ENCODE results near the gene NKG7. TPM values are rescaled to one million over a fixed set of nuclear protein-coding genes. Genes with fewer than 3 reads are reported as not detected.

The NKG7 gene
- total RNA-seq, 1 experiment from 2014 or later, result not detected

DNA sequence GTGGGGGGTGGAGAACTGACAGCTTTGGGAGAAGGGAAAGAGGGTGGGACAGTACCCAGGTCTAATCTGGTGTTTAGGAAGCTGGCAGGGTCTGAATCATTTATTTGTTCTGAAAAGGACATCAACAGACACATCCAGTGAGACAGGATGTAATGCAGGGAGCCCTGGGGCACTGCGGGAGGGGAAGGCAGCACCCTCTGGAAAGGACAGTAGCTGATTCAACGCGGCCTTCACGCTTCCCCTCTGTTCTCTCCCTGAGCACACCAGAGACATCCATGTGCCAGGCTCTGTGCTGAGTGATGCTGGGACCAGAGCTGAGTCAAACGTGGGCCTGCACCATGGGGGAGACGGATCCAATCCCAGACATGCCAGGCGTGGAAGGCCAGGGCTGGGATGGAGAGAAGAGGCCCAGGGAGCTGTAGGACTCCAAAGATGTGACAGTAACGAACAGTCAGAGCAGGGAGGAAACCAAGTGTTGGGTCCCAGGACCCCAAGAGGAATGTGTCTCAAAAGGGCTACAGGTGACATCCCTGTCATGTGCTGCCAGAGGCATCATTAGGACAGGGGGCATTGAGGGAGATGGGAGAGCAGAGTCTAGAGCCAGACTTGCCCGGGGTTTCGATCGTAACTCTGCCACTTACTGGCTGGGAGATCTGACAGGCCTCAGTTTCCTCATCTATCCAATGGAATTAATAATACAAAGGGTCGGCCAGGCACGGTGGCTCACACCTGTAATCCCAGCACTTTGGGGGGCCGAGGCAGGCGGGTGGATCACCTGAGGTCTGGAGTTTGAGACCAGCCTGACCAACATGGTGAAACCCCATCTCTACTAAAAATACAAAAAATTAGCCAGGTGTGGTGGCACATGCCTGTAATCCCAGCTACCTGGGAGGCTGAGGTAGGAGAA is 8.0 kb downstream of the NKG7 start:
- BruUV-seq (replicated peaks), result no TSS peak
- Histone ChIP-seq H3F3A (ENCODE audit: low read length, unreplicated experiment) (peaks cover 4% of the 10 kb centered on the region), H3K9me2 (replicated peaks; ENCODE audit: low read length) (no peaks in the 10 kb centered on the region), H3K9me3 (ENCODE audit: low read length) (no peaks in the 10 kb centered on the region), H3K27me3 (ENCODE audit: low read length) (no peaks in the 10 kb centered on the region), H4K20me1 (ENCODE audit: low read length) (no peaks in the 10 kb centered on the region), H3K27ac (ENCODE audit: low read length) (peak overlapping the region; percentile 96), H3K36me3 (ENCODE audit: low read depth, low read length) (no peaks in the 10 kb centered on the region), H3K4me1 (ENCODE audit: insufficient read depth, low read length) (peaks cover 57% of the 10 kb centered on the region), H3K4me3 (ENCODE audit: low read length) (peak overlapping the region; percentile 45; the same call in 1 of the 2 replicates), H3K9ac (ENCODE audit: low read length) (peak overlapping the region; percentile 96), H3K79me2 (ENCODE audit: low read length) (peaks cover 52% of the 10 kb centered on the region), H2AFZ (ENCODE audit: low read length) (no peak overlapping the region), H3K4me2 (ENCODE audit: low read length) (peak overlapping the region; percentile 89)
- POLR2A ChIA-PET (ENCODE audit: unreplicated experiment), result interaction anchor here (2.5 kb wide), 1 partner anchor 25 kb away, joined by 20 read pairs; no protein-coding TSS in a partner anchor
- DNase-seq, result peak; percentile 94
- CTCF ChIA-PET, result interaction anchor here (0.5 to 0.8 kb wide), 2 partner anchors 25 to 56 kb away, joined by 3 to 9 read pairs; no protein-coding TSS in a partner anchor
- ATAC-seq, result peak; percentile 29
- intact Hi-C loops (cut with micrococcal nuclease), result no loop called here
- TF ChIP-seq EZH2 (IDR thresholded peaks at IDR 0.05; ENCODE audit: low read length, unreplicated experiment) (no peak), EZH2phosphoT487 (IDR thresholded peaks at IDR 0.05; ENCODE audit: borderline replicate concordance, low read length) (no peak)
- TF ChIP-seq, protein P1, sequence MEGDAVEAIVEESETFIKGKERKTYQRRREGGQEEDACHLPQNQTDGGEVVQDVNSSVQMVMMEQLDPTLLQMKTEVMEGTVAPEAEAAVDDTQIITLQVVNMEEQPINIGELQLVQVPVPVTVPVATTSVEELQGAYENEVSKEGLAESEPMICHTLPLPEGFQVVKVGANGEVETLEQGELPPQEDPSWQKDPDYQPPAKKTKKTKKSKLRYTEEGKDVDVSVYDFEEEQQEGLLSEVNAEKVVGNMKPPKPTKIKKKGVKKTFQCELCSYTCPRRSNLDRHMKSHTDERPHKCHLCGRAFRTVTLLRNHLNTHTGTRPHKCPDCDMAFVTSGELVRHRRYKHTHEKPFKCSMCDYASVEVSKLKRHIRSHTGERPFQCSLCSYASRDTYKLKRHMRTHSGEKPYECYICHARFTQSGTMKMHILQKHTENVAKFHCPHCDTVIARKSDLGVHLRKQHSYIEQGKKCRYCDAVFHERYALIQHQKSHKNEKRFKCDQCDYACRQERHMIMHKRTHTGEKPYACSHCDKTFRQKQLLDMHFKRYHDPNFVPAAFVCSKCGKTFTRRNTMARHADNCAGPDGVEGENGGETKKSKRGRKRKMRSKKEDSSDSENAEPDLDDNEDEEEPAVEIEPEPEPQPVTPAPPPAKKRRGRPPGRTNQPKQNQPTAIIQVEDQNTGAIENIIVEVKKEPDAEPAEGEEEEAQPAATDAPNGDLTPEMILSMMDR (conservative IDR thresholded peaks at IDR 0.05; ENCODE audit: low read depth, low read length), result no peak

DNA sequence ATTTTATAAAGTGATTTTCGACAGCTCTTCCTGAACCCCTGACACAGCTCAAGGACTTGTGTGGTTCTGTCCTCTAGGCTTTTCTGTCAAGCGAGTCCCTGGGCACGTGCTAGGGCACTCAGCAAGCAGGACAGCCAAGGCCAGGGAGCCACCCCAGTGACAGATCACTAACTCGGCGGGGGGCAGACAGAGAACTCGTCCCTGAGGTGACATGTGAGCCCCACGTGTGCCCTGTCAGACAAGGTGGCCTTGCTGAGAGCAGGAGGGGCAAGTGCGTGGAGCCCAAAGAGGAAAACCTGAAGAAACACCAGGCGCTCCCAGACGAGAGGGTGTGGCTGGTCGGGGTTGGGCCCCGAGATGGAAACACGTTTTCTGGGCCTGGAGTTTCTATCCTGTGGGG is 11.2 kb downstream of the NKG7 start:
- peaks cover 59% of the 10 kb centered on the region for H3K4me1 ChIP-seq (ENCODE audit: insufficient read depth, low read length)
- ChIA-PET POLR2A (ENCODE audit: unreplicated experiment) (no interaction called here), CTCF (no interaction called here)
- H3K4me2 ChIP-seq (ENCODE audit: low read length), result no peak overlapping the region
- H3K27me3 ChIP-seq (ENCODE audit: low read length), result no peaks in the 10 kb centered on the region
- intact Hi-C loops (cut with micrococcal nuclease), result no loop called here
- no peak overlapping the region for H3K9ac ChIP-seq (ENCODE audit: low read length)
- peaks cover 4% of the 10 kb centered on the region for H3F3A ChIP-seq (ENCODE audit: low read length, unreplicated experiment)
- no peaks in the 10 kb centered on the region for H3K36me3 ChIP-seq (ENCODE audit: low read depth, low read length)
- no peaks in the 10 kb centered on the region for H4K20me1 ChIP-seq (ENCODE audit: low read length)
- BruUV-seq (replicated peaks), result no TSS peak
- H3K9me2 ChIP-seq (replicated peaks; ENCODE audit: low read length), result no peaks in the 10 kb centered on the region
- no peaks in the 10 kb centered on the region for H3K9me3 ChIP-seq (ENCODE audit: low read length)
- DNase-seq (no peak), ATAC-seq (no peak)
- no peak overlapping the region for H2AFZ ChIP-seq (ENCODE audit: low read length)
- H3K79me2 ChIP-seq (ENCODE audit: low read length), result peaks cover 63% of the 10 kb centered on the region
- no peak for TF ChIP-seq EZH2phosphoT487 (IDR thresholded peaks at IDR 0.05; ENCODE audit: borderline replicate concordance, low read length)
- TF ChIP-seq, protein P1 (conservative IDR thresholded peaks at IDR 0.05; ENCODE audit: low read depth, low read length), result no peak
- no peak for TF ChIP-seq EZH2 (IDR thresholded peaks at IDR 0.05; ENCODE audit: low read length, unreplicated experiment)
- no peak overlapping the region for H3K27ac ChIP-seq (ENCODE audit: low read length)
- no peak overlapping the region for H3K4me3 ChIP-seq (ENCODE audit: low read length)

Data from PC-3 (cell line).